OCI-LY3 (cell line): ENCODE measurements around the gene PLXNB1.

ENCODE experiments used
- CTCF ChIP-seq: fragments of 200-600, 300-600 bp; sonication (generic); IDR thresholded peaks from 2 replicates; pipeline ENCODE4 v1.5.1; 2014; ENCODE audit warnings: antibody characterized with exemption, low read length, low read depth
- EZH2phosphoT487 ChIP-seq: fragments of 200-600 bp; shearing (Covaris generic); IDR thresholded peaks from 2 replicates; pipeline ENCODE4 v1.6.1; 2018; ENCODE audit warnings: antibody characterized with exemption, mixed run types, low read depth

GRCh38 chr3:48416546-48416945 is 13.3 kb downstream of the PLXNB1 start:
- TF ChIP-seq CTCF (no peak), EZH2phosphoT487 (no peak)
